HUES6 (cell line): Measurements from ENCODE around the gene AGBL4.

Experiments
- H3K27ac ChIP-seq: 2 replicates; pipeline ENCODE4 v1.7.0; 2013; ENCODE audit warnings: low read depth, mild to moderate bottlenecking, low read length, inconsistent platforms
- H3K27me3 ChIP-seq: 2 replicates; pipeline ENCODE4 v1.6.1; 2013; ENCODE audit warnings: low read length; ENCODE audit not compliant: control insufficient read depth, insufficient read depth
- H3K36me3 ChIP-seq: 2 replicates; pipeline ENCODE4 v1.6.1; 2013; ENCODE audit warnings: low read length; ENCODE audit not compliant: control insufficient read depth, insufficient read depth
- H3K4me1 ChIP-seq: 2 replicates; pipeline ENCODE4 v1.6.1; 2013; ENCODE audit warnings: low read length; ENCODE audit not compliant: control insufficient read depth, insufficient read depth
- H3K4me3 ChIP-seq: 2 replicates; pipeline ENCODE4 v1.5.1; 2013; ENCODE audit warnings: low read depth, low read length
- H3K9ac ChIP-seq: one replicate; pipeline ENCODE4 v1.6.1; 2013; ENCODE audit warnings: mild to moderate bottlenecking, low read length
- H3K9me3 ChIP-seq: 2 replicates; pipeline ENCODE4 v1.6.1; 2013; ENCODE audit warnings: low read depth, low read length; ENCODE audit not compliant: control insufficient read depth, insufficient read depth

The AGBL4 gene

GRCh38 chr1:49240709-49241221 is 783.0 kb downstream of the AGBL4 start:
- peaks cover 7% of the 10 kb centered on the region for H3K9me3 ChIP-seq
- no peak overlapping the region for H3K27ac ChIP-seq

GRCh38 chr1:49234988-49235387 is 788.8 kb downstream of the AGBL4 start:
- Histone ChIP-seq H3K4me3 (no peak overlapping the region), H3K9me3 (peaks cover 7% of the 10 kb centered on the region), H3K36me3 (no peaks in the 10 kb centered on the region), H3K27me3 (no peaks in the 10 kb centered on the region), H3K9ac (no peak overlapping the region), H3K27ac (no peak overlapping the region), H3K4me1 (no peaks in the 10 kb centered on the region)

More at GRCh38 chr1:49240709-49241221, 783.0 kb downstream of the AGBL4 start:
- H3K36me3 ChIP-seq = no peaks in the 10 kb centered on the region
- H3K4me3 ChIP-seq = no peak overlapping the region
- no peak overlapping the region for H3K9ac ChIP-seq
- H3K4me1 ChIP-seq = no peaks in the 10 kb centered on the region
- no peaks in the 10 kb centered on the region for H3K27me3 ChIP-seq

- Histone ChIP-seq H3K4me3 (no peak overlapping the region), H3K27me3 (no peaks in the 10 kb centered on the region), H3K9ac (no peak overlapping the region), H3K4me1 (no peaks in the 10 kb centered on the region), H3K9me3 (no peaks in the 10 kb centered on the region), H3K27ac (no peak overlapping the region), H3K36me3 (no peaks in the 10 kb centered on the region)
These were observed 794.2 kb downstream of the AGBL4 start for GRCh38 chr1:49229555-49229954.

DNA sequence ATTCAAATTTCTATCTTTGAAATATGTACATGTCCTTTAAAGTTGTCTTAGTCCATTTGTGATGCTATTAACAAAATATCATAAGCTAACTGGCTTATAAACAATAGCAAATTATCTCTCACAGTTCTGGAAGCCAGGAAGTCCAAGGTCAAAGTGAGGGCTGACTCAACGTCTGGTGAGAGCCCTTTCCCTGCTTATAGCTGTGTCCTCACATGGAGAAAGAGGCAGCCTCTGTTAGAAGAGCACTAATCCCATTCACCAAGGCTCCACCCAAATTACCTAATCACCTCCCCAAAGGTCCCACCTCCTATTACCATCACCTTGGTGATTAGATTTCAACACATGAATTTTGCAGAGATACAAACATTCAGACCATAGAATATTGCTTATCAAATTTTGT is 797.0 kb downstream of the AGBL4 start:
- Histone ChIP-seq H3K27me3 (no peaks in the 10 kb centered on the region), H3K9me3 (no peaks in the 10 kb centered on the region), H3K36me3 (no peaks in the 10 kb centered on the region), H3K4me1 (no peaks in the 10 kb centered on the region), H3K27ac (no peak overlapping the region), H3K9ac (no peak overlapping the region), H3K4me3 (no peak overlapping the region)

GRCh38 chr1:49225464-49225863 is 798.3 kb downstream of the AGBL4 start:
- Histone ChIP-seq H3K9me3 (no peaks in the 10 kb centered on the region), H3K36me3 (no peaks in the 10 kb centered on the region)

DNA sequence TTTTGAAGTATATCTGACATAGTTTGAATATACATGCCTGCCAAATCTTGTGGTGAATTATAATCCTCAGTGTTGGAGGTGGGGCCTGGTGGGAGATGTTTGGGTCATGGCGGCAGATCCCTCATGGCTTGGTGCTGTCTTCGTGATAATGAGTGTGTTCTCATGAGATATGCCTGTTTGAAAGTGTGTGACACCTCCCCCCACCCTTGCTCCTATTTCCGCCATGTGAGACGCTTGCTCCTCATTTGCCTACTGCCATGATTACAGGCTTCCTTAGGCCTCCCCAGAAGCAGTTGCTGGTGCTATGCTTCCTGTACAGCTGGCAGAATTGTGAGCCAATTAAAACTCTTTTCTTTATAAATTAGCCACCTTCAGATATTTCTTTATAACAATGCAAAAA is 810.5 kb downstream of the AGBL4 start:
- H3K9ac ChIP-seq = no peak overlapping the region
- no peaks in the 10 kb centered on the region for H3K4me1 ChIP-seq
- no peak overlapping the region for H3K27ac ChIP-seq
- H3K27me3 ChIP-seq = no peaks in the 10 kb centered on the region
- H3K9me3 ChIP-seq = no peaks in the 10 kb centered on the region
- H3K4me3 ChIP-seq = no peak overlapping the region
- no peaks in the 10 kb centered on the region for H3K36me3 ChIP-seq

More at GRCh38 chr1:49225464-49225863, 798.3 kb downstream of the AGBL4 start:
- Histone ChIP-seq H3K9ac (no peak overlapping the region), H3K27ac (no peak overlapping the region), H3K4me3 (no peak overlapping the region), H3K27me3 (no peaks in the 10 kb centered on the region), H3K4me1 (no peaks in the 10 kb centered on the region)

DNA sequence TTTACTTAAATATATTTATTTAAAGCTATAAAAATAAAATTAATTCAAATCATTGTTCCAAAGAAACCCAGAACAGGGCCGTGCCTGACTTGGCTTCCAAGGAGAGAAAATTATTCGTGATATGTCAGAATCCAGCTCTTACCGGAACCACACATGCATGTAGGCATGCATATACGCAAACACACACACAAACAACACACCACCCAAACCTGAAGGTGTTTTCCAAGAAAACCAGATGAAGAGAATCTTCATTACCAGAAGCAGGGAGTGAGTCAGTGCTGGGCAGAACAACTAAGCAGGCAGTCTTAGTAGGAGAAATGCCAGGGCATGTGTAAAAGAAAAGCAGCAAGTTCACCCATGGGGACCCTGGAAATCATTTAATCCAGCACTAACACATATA is 815.0 kb downstream of the AGBL4 start:
- H3K4me1 ChIP-seq = no peaks in the 10 kb centered on the region
- H3K27ac ChIP-seq = no peak overlapping the region
- no peaks in the 10 kb centered on the region for H3K36me3 ChIP-seq
- no peak overlapping the region for H3K9ac ChIP-seq
- no peaks in the 10 kb centered on the region for H3K9me3 ChIP-seq
- no peak overlapping the region for H3K4me3 ChIP-seq
- no peaks in the 10 kb centered on the region for H3K27me3 ChIP-seq

DNA sequence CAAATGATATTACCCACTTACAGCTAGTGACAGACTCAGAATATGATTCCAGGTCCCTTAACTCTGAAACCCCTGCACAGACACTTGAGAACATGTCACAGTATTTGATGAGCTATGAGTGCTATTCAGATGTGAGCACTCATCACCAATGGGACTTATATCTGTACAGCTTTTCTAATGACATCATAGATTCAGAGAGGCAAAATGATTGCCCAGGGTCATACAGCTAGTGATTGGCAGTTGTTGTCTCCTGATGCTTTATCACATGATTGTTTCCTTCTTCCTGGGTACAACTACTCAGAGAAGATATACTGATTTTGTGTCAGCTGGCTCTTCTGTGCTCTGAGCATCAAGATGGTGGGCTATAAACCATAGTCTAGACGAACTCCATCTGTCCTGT is 819.0 kb downstream of the AGBL4 start:
- Histone ChIP-seq H3K27ac (no peak overlapping the region), H3K27me3 (no peaks in the 10 kb centered on the region), H3K9me3 (0 out of 2 replicates have a peak, but pooled peaks cover 2% of the 10 kb centered on the region), H3K9ac (no peak overlapping the region), H3K4me1 (peaks cover 9% of the 10 kb centered on the region; the same call in 1 of the 2 replicates), H3K36me3 (no peaks in the 10 kb centered on the region), H3K4me3 (no peak overlapping the region)

DNA sequence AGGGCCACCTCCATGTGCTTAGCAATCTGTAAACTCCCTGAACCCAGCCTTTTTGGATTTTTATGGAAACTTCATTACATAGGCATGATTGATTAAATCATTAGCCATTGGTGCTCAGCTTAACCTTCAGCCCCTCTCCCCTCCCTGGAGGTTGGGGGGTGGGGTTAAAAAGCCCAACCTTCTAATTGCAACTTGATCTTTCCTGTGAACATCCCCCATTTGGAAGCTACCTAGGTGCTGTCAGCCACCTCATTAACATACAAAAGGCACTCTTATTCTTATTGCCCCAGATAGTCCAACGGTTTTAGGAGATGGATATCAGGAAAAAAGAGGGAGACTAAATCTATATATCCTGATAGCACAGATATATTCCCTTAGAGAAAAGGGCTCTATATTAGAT is 823.0 kb downstream of the AGBL4 start:
- Histone ChIP-seq H3K9ac (no peak overlapping the region), H3K9me3 (0 out of 2 replicates have a peak, but pooled peaks cover 7% of the 10 kb centered on the region), H3K36me3 (no peaks in the 10 kb centered on the region), H3K27ac (no peak overlapping the region), H3K4me1 (peaks cover 9% of the 10 kb centered on the region; the same call in 1 of the 2 replicates), H3K27me3 (no peaks in the 10 kb centered on the region), H3K4me3 (no peak overlapping the region)

- Histone ChIP-seq H3K4me1 (peaks cover 9% of the 10 kb centered on the region; the same call in 1 of the 2 replicates), H3K27me3 (no peaks in the 10 kb centered on the region), H3K9me3 (0 out of 2 replicates have a peak, but pooled peaks cover 8% of the 10 kb centered on the region), H3K4me3 (no peak overlapping the region), H3K27ac (no peak overlapping the region), H3K9ac (no peak overlapping the region), H3K36me3 (no peaks in the 10 kb centered on the region)
These were observed 824.2 kb downstream of the AGBL4 start for GRCh38 chr1:49199564-49199963.

GRCh38 chr1:49197081-49197480 is 826.7 kb downstream of the AGBL4 start:
- no peaks in the 10 kb centered on the region for H3K36me3 ChIP-seq
- 0 out of 2 replicates have a peak, but pooled peaks cover 6% of the 10 kb centered on the region for H3K9me3 ChIP-seq
- H3K27ac ChIP-seq = no peak overlapping the region
- no peak overlapping the region for H3K4me3 ChIP-seq
- no peaks in the 10 kb centered on the region for H3K27me3 ChIP-seq
- peaks cover 9% of the 10 kb centered on the region; the same call in 1 of the 2 replicates for H3K4me1 ChIP-seq
- H3K9ac ChIP-seq = no peak overlapping the region
